Suprapubic skin (tissue), 3 donors: Measurements from ENCODE around the gene PRKCQ.

ENCODE experiments used
- CTCF ChIP-seq, 2 donors: fragments of 200-600 bp in 1 of 2; fragments of 450-650 bp in 1 of 2; sonication (generic) in 1 of 2; IDR thresholded peaks; one replicate each; pipeline ENCODE4 v1.5.1; 2016 to 2019; ENCODE audit warnings: antibody characterized with exemption in 2 of 2, mild to moderate bottlenecking in 1 of 2, moderate library complexity in 1 of 2
- EP300 ChIP-seq: sonication (generic); formaldehyde crosslinking; IDR thresholded peaks from one replicate; pipeline ENCODE4 v1.6.1; 2017; ENCODE audit warnings: antibody characterized with exemption
- POLR2A ChIP-seq, 2 donors: fragments of 450-650 bp; IDR thresholded peaks; one replicate each; pipeline ENCODE4 v1.6.1; 2017; ENCODE audit warnings: antibody characterized with exemption in 2 of 2, mild to moderate bottlenecking in 2 of 2, moderate library complexity in 2 of 2

- TF ChIP-seq CTCF (IDR thresholded peaks at IDR 0.05) = no peak
- TF ChIP-seq POLR2A (IDR thresholded peaks at IDR 0.05) = no peak
- TF ChIP-seq EP300 = no peak
Measured at GRCh38 chr10:6576326-6576725, 3.8 kb downstream of the PRKCQ start.
